PC-9 (cell line): ENCODE measurements around the gene TAS1R3.

Experiments used
- EZH2 ChIP-seq: fragments of 200-600 bp; sonication (generic); IDR thresholded peaks from 2 replicates; pipeline ENCODE4 v1.8.0; 2017; ENCODE audit warnings: antibody characterized with exemption, low read depth
- TF ChIP-seq, protein P1 (sequence below): fragments of 200-600 bp; sonication (generic); conservative IDR thresholded peaks from 2 replicates; pipeline ENCODE4 v1.6.1; 2017; ENCODE audit warnings: mixed run types, antibody characterized with exemption, mild to moderate bottlenecking, moderate library complexity

- TF ChIP-seq, protein P1, sequence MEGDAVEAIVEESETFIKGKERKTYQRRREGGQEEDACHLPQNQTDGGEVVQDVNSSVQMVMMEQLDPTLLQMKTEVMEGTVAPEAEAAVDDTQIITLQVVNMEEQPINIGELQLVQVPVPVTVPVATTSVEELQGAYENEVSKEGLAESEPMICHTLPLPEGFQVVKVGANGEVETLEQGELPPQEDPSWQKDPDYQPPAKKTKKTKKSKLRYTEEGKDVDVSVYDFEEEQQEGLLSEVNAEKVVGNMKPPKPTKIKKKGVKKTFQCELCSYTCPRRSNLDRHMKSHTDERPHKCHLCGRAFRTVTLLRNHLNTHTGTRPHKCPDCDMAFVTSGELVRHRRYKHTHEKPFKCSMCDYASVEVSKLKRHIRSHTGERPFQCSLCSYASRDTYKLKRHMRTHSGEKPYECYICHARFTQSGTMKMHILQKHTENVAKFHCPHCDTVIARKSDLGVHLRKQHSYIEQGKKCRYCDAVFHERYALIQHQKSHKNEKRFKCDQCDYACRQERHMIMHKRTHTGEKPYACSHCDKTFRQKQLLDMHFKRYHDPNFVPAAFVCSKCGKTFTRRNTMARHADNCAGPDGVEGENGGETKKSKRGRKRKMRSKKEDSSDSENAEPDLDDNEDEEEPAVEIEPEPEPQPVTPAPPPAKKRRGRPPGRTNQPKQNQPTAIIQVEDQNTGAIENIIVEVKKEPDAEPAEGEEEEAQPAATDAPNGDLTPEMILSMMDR, result no peak
- TF ChIP-seq EZH2, result no peak
These were observed 30.3 kb downstream of the TAS1R3 start for GRCh38 chr1:1361233-1361981.
